GM19467 (cell line): ENCODE data around the gene PMEPA1.
"Not testable (repeated sequence)": the region's sequence is repeated elsewhere in the genome, so short reads cannot be mapped to it uniquely, and the experiment has no call there.

Experiments
- ATAC-seq: cut with Tn5 transposase; IDR thresholded peaks from one replicate; pipeline ENCODE4 v1.9.1; 2021; ENCODE audit warnings: mild to moderate bottlenecking, moderate library complexity; ENCODE audit not compliant: unreplicated experiment

The PMEPA1 gene

DNA sequence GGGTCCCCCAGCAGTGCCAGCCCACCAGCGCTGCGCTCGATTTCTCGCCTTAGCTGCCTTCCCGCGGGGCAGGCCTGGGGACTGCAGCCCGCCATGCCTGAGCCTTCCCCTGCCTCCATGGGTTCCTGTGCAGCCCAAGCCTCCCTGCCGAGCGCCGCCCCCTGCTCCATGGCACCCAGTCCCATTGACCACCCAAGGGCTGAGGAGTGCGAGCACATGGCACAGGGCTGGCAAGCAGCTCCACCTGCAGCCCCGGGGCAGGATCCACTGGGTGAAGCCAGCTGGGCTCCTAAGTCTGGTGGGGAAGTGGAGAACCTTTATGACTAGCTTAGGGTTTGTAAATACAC is 80.9 kb downstream of the PMEPA1 start:
- not testable (repeated sequence) for ATAC-seq

DNA sequence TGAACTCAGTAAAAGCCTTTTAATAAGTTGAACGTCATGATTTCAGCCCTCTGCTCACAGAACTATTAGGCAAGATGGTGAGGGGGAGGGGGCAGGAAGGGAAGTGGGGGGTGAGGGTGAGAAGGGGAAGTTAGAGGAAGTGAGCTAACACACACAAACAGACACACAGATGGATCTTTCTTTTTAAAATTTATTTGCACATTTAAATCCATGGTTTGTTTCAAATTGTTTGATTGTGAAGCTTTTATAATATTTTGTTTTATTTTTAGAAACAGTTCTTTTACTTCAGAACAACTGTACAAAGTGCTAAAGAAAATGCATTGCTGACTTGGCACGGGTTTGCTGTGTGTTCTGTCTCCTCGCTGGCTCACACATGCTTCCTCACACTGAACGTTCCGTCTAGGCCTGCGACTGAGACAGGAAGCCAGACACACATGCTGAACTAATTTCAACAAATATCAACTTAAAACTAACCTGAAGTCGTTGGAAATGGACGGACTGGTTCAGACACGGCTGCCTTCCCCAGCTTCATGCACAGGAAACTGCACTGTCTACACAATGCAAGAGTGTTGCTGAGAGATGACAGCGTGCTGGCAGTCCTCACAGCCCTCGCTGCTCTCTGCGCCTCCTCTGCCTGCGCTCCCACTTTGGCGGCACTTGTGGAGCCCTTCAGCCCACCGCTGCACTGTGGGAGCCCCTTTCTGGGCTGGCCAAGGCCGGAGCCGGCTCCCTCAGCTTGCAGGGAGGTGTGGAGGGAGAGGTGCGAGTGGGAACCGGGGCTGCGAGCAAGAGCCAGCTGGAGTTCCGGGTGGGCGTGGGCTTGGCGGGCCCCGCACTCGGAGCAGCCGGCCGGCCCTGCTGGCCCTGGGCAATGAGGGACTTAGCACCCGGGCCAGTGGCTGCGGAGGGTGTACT is 81.5 kb downstream of the PMEPA1 start:
- no peak for ATAC-seq

DNA sequence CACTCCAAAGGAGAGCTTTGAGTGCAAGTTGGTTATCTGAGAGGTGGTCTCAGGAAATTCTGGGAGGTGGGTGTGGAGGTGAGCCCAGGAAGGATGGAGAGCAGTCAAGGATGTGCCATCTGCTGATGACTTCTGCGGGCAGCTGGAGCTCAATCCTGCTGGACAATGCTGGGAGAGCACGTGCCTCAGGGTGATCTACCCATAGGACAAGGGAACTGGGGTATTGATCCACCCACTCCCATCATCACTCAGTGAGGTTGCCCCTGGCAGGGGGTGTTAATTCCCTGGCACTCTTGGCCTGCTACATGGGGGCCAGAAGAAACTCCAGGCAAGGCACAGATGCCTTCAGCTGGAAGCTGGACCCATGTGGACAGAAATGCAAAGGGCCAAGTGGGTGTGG is 82.5 kb downstream of the PMEPA1 start:
- no peak for ATAC-seq

- ATAC-seq = no peak
Measured at GRCh38 chr20:57625978-57626377, 83.8 kb downstream of the PMEPA1 start.

DNA sequence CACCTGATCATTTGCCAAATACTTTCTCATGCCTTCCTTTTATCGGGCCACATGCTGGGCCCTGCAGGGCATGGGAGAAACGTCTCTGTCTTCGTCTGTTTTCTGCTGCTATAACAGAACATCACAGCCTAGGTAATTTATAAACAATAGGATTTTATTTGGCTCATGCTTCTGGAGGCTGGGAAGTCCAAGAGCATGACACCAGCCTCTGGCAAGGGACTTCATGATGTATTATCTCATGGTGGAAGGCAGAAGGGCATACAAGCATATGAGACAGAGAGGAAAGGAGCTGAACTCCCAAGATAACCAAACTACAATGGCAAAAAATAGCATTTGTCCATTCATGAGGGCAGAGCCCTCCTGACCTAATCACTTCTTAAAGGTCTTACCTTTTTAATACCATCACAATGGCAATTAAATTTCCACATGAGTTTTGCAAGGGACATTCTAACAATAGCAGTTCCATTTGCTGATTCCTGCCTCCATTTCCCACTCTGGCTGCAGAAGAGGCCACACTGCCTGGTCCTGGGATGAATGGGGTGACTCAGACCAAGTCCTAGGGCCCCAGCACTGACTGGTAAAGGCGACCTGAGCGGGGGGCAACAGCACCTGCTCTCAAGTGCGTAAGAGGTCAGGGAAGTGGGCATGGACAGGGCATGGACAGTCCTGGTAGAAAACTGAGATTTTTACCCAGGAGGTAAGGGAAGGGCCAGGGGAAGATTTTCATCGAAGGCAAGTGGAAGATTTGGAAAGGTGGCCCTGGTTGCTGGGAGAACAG is 84.4 kb downstream of the PMEPA1 start:
- no peak for ATAC-seq

GRCh38 chr20:57624124-57624523 is 85.7 kb downstream of the PMEPA1 start:
- no peak for ATAC-seq

DNA sequence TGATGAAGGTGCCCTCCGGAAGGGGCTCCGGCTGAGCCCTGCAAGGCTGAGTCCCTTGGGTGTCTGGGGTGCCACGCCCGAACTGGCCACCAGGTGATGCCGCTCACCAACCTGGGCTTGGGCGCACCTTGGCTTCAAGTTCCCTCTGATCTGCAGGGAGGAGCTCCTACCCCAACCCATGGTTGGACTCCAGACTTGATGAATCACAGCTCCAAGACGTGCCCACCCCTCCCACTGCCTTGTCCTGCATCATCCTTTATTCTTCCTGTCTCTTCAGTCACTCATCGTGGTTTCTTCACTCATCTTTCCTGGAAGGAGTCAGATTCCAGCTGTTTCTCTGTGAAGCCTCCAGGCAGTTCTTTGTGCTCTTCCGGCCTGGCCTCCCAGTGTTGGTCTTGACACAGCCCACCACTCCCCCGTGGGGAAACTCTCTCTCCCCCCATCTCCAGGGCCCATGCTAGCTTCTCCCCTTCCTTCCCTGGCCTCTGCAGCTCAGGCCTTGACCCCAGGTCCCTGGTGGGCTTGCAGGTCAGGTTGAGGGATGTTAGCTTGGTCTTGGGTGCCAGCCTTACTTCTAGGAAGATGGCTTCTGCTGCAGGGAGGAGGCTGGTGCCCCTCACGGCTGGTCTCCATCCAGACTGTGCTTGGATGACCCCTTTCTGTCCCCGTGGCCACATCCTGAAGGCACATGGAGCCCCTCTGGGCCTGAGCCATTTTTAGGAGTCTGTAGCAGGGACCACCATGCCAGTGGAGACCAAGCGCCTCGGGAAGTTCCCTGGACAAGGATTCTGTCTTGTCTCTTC is 87.0 kb downstream of the PMEPA1 start:
- no peak for ATAC-seq

- ATAC-seq = no peak
Measured at GRCh38 chr20:57622201-57622570, 87.6 kb downstream of the PMEPA1 start.

DNA sequence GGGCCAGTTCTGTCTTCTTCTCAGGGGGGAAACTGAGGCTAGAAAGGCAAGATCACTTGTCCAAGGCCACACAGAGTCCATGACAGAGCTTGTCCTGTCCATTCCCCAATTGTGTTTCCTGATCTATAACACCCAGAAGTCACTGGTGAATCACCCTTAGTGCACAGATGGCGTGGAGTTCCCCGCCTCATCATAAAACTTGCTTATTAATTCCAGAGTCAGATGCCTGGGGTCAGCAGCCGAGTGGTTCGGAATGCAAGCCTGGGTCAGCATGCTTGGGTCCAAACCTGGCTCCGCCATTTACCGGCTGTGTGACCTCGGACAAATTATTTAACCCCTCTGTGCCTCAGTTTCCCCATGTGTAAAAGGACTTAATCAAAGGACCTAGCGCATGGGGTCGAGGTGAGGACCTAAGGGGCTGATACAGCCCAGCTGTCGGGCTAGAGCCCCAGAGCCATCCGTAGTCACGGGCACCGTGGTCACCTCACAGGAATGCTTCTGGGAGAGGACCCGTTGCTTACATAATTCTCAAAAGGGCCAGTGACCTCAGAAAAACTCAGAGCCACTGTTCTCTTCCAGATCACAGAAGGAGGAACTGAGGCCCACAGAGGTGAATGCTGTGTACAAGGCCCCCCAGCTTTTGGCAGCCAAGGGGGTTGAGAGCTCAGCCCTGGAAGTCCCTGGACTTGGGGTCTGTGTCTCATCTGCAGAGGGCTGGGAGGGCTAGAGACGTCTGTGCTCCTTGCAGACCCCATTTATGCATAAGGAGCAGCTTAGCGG is 88.2 kb downstream of the PMEPA1 start:
- ATAC-seq = no peak

DNA sequence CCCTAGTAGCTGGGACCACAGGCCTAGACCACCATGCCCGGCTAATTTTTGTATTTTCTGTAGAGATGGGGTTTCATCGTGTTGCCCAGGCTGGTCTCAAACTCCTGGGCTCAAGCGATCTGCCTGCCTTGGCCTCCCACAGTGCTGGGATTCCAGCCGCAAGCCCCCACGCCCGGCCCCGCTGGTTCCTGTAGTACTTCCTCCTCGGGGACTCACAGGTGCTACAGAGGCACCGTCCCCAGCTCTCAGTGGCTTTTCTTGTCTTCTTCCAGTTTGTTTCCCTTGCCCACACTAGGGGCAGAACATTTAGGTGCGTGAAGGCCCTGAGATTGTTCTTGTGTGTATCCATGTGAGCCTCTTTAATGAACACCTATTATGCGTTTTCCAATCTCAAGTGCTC is 88.8 kb downstream of the PMEPA1 start:
- ATAC-seq = no peak

GRCh38 chr20:57620274-57620990 is 89.4 kb downstream of the PMEPA1 start, which contains the start of gene ZBP1:
ZBP1 (minus strand) TSS chr20:57620426; CDS start chr20:57620295, 131 bp downstream.
- peak; percentile 55 for ATAC-seq

DNA sequence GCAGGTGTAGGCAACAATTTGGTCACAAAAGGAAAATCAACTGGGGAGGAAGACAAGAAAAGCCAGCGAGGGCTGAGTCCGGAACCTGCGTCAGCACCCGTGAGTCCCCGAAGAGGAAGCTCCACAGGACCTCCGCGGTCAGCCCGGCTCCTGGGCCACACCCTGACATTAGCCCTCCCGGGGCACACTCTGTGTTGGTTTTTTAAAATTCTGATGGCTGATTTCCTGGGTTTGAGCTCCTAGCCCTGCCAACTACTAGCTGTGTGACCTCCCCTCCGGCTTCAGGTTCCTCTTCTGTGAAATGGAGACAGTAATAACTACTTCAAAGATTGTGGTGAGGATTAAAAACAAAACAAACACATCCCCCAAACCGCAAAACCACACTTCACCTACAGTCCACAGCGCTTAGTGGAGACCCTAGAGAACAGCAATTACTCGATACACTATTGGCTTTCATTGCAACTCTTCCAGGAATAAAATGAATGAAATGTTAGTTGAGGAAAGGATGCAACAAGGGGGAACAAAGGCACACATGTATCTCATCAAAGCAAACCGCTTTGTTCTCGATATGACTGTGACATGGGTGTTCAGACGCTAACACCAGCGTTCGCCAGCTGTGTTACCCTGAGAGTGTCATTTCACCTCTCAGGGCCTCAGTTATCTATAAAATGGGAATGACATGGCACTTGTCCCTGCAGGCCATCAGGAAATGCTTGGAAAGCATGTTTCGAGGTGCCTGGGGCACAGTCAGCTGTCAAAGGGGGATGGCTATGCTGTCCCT is 90.6 kb downstream of the PMEPA1 start:
- ATAC-seq = peak; percentile 49

DNA sequence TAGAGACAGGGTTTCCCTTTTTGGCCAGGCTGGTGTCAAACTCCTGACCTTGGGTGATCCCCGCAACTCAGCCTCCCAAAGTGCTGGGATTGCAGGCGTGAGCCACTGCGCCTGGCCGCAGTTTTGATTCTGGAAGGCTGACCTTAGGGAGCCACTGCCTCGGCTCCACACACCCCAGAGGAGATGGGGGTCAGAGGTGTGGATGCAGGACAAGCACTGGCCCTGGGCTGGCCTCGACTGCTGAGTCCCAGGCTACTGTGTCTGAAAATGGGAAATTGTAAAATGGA is 91.1 kb downstream of the PMEPA1 start:
- ATAC-seq = no peak

- ATAC-seq = no peak
Measured at GRCh38 chr20:57618091-57618763, 91.6 kb downstream of the PMEPA1 start.

DNA sequence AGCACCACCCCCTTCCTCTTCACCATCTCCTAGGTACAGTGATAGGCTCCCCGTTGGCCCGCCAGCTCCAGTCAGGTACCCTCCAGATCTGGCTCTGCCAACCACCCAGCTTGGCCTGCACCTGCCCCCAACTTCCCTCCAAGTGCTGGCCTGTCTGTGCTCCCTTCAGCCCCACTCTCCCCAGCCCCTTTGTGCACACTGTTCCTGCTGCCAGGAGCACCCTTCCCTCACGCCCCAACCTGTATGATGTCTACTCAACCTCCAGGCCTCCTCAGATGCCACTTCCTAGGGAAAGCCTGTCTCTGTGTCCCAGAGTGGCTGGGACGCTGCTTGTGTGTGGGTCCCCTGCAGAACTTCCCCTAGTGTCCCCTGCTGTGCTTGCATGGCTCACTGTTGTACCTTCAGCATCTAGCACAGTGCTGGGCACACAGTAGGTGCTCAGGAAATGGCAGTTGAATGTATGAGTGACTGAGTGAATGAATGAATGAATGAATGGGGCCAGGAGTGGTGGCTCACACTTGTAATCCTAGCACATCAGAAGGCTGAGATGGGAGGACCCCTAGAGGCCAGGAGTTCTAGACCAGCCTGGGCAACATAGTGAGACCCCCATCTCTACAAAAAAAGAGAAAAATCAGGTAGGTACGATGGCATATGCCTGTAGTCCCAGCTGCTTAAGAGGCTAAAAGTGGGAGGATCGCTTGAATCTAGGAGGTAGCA is 92.6 kb downstream of the PMEPA1 start:
- ATAC-seq = no peak

DNA sequence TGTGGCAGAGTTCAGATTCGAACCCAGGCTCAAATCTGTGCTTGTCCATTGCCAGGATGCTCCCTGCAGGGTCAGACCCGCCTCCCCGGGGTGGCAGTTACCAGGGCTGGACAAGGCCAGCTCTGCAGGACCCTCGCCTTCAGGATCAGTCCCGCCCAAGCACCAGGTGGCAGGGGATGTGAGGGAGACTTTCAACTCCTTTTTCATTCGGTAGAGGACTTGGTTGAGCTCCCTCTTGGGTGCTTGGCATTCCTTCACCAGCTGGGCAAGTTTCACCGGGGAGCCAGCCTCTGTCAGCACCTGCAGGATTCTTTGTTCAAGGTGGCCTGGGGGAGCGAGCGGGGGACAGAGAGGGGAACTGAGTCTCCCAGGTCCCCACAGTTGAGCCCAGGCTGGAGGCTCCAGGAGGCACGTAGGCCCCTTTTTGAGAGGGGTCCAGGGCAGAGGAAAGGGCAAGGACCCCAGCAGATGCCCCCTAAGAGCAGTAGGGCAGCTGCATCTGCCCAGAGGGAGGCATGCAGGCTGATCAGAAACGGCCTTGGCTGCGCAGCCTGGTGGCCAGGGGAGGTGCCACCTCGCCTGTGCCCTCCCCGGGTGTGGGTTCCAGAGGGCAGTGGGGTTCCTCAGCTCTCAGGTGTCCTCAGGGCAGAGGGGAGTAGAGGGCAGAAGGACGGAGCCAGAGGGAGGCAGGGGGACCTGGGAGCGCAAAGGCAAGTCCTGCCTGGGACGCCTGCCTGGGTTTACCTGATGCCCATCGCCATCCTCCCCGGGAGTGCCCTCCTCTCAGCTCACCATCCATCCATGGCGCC is 93.5 kb downstream of the PMEPA1 start:
- no peak for ATAC-seq

DNA sequence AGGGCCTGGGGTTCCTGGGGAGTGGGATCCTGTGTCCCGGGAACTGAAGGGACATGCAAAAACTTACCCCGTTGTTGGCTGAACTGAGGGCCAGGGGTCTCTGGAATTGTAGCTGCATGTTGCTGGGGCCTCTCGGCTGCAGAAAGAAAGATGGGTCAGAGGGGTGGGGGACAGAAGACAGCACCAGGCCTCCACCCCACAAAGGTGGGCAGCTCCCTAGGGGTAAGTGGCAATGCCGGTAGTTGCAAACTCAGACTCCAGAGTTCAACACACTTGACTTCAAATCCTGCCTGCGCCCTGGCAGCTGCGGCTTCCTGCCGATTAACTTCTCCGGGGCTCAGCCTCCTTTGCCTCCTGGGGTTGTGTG is 94.4 kb downstream of the PMEPA1 start:
- no peak for ATAC-seq
